ENCODE data around the gene TRPM2. TPM values are rescaled to one million over a fixed set of nuclear protein-coding genes. Genes with fewer than 3 reads are reported as not detected.

Gene TRPM2
- total RNA-seq, 4 donors from 2014 or later: 2.9 to 7.0 (median 6.1) TPM

DNA sequence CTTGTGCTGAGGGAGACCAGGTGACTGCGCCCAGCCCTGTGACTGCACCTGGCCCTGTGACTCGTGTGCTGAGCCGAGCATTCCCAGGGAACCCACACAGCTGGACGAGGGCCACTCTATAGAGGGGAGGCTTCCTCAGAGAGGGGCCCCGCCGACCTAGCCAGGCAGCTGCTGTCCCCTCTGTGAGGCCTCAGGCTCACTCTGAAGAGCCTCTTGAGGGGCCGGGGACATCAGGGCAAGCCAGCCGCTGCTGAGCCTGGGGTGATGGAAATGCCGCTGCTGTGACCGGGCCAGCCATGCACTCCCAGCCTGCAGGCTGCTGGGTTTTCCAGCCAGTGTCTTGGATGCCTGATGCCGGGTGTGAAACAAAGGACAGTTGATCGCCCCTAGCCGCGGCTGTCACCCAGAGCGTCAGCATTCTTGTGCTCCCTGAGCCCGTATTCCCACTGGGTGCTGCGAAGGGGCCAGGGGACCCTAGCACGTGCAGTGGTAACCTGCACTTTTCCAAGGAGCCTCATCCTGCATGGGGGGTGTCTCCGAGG is 36.1 kb upstream of the TRPM2 start:
- TF ChIP-seq, protein P1, sequence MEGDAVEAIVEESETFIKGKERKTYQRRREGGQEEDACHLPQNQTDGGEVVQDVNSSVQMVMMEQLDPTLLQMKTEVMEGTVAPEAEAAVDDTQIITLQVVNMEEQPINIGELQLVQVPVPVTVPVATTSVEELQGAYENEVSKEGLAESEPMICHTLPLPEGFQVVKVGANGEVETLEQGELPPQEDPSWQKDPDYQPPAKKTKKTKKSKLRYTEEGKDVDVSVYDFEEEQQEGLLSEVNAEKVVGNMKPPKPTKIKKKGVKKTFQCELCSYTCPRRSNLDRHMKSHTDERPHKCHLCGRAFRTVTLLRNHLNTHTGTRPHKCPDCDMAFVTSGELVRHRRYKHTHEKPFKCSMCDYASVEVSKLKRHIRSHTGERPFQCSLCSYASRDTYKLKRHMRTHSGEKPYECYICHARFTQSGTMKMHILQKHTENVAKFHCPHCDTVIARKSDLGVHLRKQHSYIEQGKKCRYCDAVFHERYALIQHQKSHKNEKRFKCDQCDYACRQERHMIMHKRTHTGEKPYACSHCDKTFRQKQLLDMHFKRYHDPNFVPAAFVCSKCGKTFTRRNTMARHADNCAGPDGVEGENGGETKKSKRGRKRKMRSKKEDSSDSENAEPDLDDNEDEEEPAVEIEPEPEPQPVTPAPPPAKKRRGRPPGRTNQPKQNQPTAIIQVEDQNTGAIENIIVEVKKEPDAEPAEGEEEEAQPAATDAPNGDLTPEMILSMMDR (IDR thresholded peaks at IDR 0.05; ENCODE audit: low read depth): no peak

DNA sequence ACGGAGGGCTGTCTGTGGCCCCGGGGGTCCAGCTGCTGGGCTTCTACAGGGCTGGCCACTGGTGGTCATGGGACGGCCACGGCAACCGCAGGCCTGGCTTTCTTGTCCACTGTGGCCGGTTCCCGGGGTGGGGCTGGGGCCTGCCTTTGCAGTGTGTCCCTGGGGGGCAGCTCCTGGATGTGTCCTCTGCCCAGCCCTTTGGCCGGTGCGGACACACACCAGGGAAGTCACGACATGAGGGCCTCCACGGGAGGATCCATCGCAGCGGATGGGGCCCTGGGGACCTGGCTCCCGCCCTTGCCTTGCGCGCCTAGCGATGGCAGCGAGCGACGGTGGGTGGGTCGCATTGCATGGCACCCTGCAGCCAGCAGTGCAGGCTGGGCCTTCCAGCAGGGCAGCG is 35.5 kb upstream of the TRPM2 start:
- TF ChIP-seq, protein P1 (IDR thresholded peaks at IDR 0.05; ENCODE audit: low read depth): no peak

DNA sequence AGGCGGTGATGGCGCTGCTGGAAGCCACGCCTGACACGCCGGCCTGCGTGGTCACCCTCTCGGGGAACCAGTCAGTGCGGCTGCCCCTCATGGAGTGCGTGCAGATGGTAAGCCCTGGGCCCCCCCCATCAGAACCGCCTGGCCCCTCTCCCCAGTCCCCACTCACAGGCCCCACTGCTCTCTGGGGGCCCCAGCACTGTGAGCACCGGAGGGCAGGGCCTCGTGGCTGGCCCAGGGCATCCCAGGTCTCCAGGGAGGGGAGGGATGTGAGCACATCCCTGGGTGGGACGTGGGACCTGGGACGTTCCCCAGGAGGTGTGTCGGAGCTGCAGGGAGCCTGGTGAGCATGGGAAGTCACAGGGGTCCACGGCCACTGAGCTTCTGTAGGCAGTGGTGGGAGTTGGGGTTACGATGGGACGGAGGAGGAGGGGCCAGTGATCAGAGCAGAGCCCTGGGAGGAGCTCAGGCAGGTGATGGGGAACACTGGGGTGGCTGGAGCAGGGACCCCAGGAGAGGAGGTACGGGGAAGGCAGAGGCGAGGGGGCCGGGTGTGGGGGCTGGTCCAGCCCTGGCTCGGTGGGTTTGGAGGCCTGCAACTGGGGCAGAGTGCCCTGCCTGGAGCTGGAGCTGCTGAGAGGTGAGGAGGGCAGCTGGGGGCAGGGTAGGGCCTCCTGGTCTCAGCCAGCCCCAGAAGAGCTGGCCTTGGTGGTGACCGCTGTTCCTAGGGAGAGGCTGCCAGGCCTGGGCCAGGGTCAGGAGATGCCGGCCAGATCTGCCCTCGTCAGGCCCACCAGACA is 34.7 kb upstream of the TRPM2 start:
- TF ChIP-seq, protein P1 (IDR thresholded peaks at IDR 0.05; ENCODE audit: low read depth): no peak

DNA sequence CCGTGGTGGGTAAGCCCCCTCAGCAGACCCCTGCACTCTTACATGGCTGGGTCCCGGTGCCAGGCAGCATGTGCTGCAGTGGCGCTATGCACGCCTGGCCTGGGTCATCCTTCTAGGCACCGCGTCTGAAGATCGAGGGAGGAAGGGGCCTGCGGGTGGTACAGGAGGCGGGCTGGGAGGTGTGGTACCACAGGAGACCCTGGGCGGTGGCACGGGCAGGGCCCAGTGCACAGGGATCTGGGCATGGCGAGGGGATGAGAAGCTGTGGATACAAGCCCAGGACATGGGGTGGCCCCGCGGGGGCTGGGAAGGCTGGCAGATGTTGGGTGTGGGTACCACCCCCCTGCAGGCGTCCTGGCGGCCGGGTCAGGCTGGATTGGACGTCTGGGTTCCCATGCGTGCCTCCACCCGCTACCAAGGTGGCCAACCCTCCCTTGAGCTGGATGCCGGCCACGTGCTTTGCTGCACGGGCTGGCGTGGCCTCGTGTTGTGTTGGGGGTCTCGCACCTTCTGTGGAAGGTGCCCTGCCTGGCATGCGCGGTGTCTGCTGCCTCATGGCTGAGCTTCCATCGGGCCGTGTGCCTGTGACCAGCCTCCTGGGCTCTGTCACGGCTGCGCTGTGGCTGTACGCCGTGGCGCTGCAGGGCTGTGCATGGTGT is 33.9 kb upstream of the TRPM2 start:
- TF ChIP-seq, protein P1 (IDR thresholded peaks at IDR 0.05; ENCODE audit: low read depth): no peak

DNA sequence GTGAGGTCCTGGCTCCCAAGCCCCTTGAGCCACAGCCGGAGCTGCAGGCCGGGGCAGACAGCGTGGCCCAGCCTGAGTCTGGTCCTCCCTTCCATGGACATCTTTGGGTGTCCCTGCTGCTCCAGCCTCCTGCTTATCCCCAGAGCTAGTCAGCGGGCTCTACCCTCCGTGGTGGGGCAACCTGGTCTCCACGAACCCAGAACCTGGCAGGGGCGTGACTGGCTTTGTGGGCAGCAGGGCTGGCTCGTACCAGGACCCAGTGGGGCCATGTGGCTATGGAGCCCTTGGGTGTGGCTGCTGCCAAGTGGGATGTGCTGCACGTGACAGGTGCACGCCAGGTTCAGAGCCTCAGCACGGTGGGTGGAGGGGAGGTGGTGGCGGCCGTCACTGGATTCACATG is 32.6 kb upstream of the TRPM2 start:
- TF ChIP-seq, protein P1 (IDR thresholded peaks at IDR 0.05; ENCODE audit: low read depth): no peak

DNA sequence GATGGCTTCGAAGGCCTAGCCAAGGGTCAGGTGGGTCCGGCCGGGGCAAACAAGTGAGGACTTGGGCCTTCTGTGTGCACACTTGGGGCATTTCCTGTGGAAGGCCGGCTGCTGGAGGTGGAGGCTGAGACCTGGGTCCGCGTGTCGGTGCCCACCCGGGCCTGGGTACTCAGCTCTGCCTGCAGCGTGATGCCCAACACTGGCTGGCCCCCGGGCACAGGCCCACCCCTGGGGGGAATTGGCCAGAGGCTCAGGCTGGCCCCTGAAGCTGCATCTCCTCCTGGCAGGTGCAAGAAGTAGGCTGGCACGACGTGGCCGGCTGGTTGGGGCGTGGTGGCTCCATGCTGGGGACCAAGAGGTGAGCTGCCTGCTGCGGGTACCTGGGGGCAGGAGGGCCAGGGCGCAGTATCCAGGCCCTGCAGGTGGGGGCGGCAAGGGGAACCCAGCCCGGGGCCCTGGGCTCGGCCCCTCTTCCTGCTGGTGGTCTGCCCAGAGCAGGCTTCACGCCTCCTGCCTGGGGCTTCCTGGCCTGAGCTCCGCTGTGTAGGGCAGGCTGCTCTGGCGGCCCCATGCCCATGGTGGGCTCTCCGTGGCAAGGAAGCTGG is 31.5 kb upstream of the TRPM2 start:
- TF ChIP-seq, protein P1 (IDR thresholded peaks at IDR 0.05; ENCODE audit: low read depth): no peak

Data from subcutaneous adipose tissue (tissue), 4 donors.